HepG2 (cell line): Measurements from ENCODE around the gene SIK3. TPM values are rescaled to one million over a fixed set of nuclear protein-coding genes. Genes with fewer than 3 reads are reported as not detected.
A peak's percentile ranks its signal among the peaks of the same experiment; 100 is the strongest.

Experiments
- ARNT ChIP-seq: fragments of 450-650 bp; IDR thresholded peaks from 2 replicates; pipeline ENCODE4 v1.6.1; 2017
- DPF2 ChIP-seq: sonication (generic); formaldehyde crosslinking; IDR thresholded peaks from 2 replicates; pipeline ENCODE4 v1.4.0; 2020; ENCODE audit warnings: mild to moderate bottlenecking, low read depth, missing genetic modification reagents, borderline replicate concordance
- IKZF1 ChIP-seq: fragments of 450-650 bp; IDR thresholded peaks from 2 replicates; pipeline ENCODE4 v1.7.1; 2016
- IRF2 ChIP-seq: IDR thresholded peaks from 2 replicates; pipeline ENCODE4 v1.6.1; 2018; ENCODE audit warnings: missing genetic modification reagents, missing compliant biosample characterization
- KLF9 ChIP-seq: IDR thresholded peaks from 2 replicates; pipeline ENCODE4 v1.6.1; 2016; ENCODE audit warnings: low read depth
- NFIC ChIP-seq: IDR thresholded peaks from 2 replicates; pipeline ENCODE4 v1.6.1; 2012; ENCODE audit warnings: mild to moderate bottlenecking, low read length, inconsistent platforms
- NKX3-1 ChIP-seq: sonication (generic); formaldehyde crosslinking; IDR thresholded peaks from 2 replicates; pipeline ENCODE4 v1.5.0; 2020; ENCODE audit warnings: missing genetic modification reagents
- PITX1 ChIP-seq: sonication (generic); formaldehyde crosslinking; IDR thresholded peaks from 2 replicates; pipeline ENCODE4 v1.5.1; 2020; ENCODE audit warnings: mild to moderate bottlenecking, missing genetic modification reagents
- PPARG ChIP-seq: conservative IDR thresholded peaks from 2 replicates; pipeline ENCODE4 v1.6.1; 2016; ENCODE audit warnings: missing biosample characterization, missing genetic modification reagents
- SALL1 ChIP-seq: sonication (generic); formaldehyde crosslinking; IDR thresholded peaks from 2 replicates; pipeline ENCODE4 v1.8.0; 2022; ENCODE audit warnings: mild to moderate bottlenecking, missing genetic modification reagents
- SMAD9 ChIP-seq: sonication (generic); formaldehyde crosslinking; IDR thresholded peaks from 2 replicates; pipeline ENCODE4 v1.5.1; 2020; ENCODE audit warnings: mild to moderate bottlenecking, missing genetic modification reagents
- SMYD3 ChIP-seq: sonication (generic); formaldehyde crosslinking; IDR thresholded peaks from 2 replicates; pipeline ENCODE4 v1.8.1; 2023; ENCODE audit warnings: mild to moderate bottlenecking, missing genetic modification reagents
- ZC3H13 ChIP-seq: sonication (generic); formaldehyde crosslinking; IDR thresholded peaks from 2 replicates; pipeline ENCODE4 v1.8.1; 2023; ENCODE audit warnings: mild to moderate bottlenecking, missing genetic modification reagents, moderate library complexity
- ZNF251 ChIP-seq: sonication (generic); formaldehyde crosslinking; IDR thresholded peaks from 2 replicates; pipeline ENCODE4 v1.9.0; 2021; ENCODE audit warnings: mild to moderate bottlenecking, missing genetic modification reagents
- ZNF34 ChIP-seq: sonication (generic); formaldehyde crosslinking; IDR thresholded peaks from 2 replicates; pipeline ENCODE4 v1.4.0; 2020; ENCODE audit warnings: mild to moderate bottlenecking, missing genetic modification reagents, borderline replicate concordance
- ZNF367 ChIP-seq: sonication (generic); formaldehyde crosslinking; IDR thresholded peaks from 2 replicates; pipeline ENCODE4 v1.4.0; 2020; ENCODE audit warnings: missing genetic modification reagents, borderline replicate concordance
- ZNF512 ChIP-seq: sonication (generic); formaldehyde crosslinking; IDR thresholded peaks from 2 replicates; pipeline ENCODE4 v1.4.0; 2020; ENCODE audit warnings: mild to moderate bottlenecking, missing genetic modification reagents
- ZNF615 ChIP-seq: sonication (generic); formaldehyde crosslinking; IDR thresholded peaks from 2 replicates; pipeline ENCODE4 v1.5.0; 2020; ENCODE audit warnings: mild to moderate bottlenecking, missing genetic modification reagents, borderline replicate concordance
- ZNF619 ChIP-seq: sonication (generic); formaldehyde crosslinking; IDR thresholded peaks from 2 replicates; pipeline ENCODE4 v1.4.0; 2020; ENCODE audit warnings: mild to moderate bottlenecking, missing genetic modification reagents
- ZNF678 ChIP-seq: sonication (generic); formaldehyde crosslinking; IDR thresholded peaks from 2 replicates; pipeline ENCODE4 v1.4.0; 2020; ENCODE audit warnings: mild to moderate bottlenecking, missing genetic modification reagents
- ZNF775 ChIP-seq: sonication (generic); formaldehyde crosslinking; IDR thresholded peaks from 2 replicates; pipeline ENCODE4 v1.4.0; 2020; ENCODE audit warnings: missing genetic modification reagents, mild to moderate bottlenecking, moderate library complexity, borderline replicate concordance
- polyA plus RNA-seq, 8 experiments: library from polyadenylated mRNA; depleted of rRNA in 3 of 8; stranded (reverse) in 7 of 8; unstranded in 1 of 8; fragments of >200 nt; fragmentation: Illumina TruSeq in 4 of 8; extraction: Trizol in 4 of 8; gene quantifications; 2 replicates each; pipeline versions ENCODE4 v1.2.1 to v1.2.3, GENCODE V29; 2011 to 2016; ENCODE audit warnings: low read depth in 4 of 8, missing spikeins in 1 of 8, mixed read lengths in 1 of 8; ENCODE audit not compliant: insufficient read depth in 1 of 8
- total RNA-seq, 5 experiments: library from RNA; depleted of rRNA; stranded (reverse); fragments of >200 nt; fragmentation: Illumina TruSeq; extraction: Trizol; gene quantifications; 2 replicates each; pipeline ENCODE4 v1.2.3, GENCODE V29; 2016; ENCODE audit warnings: low read depth in 1 of 5
- TF ChIP-seq, protein P1 (sequence below): sonication (generic); formaldehyde crosslinking; IDR thresholded peaks from 2 replicates; pipeline ENCODE4 v1.8.0; 2022; ENCODE audit warnings: missing genetic modification reagents, low read depth, mild to moderate bottlenecking, borderline replicate concordance
- TF ChIP-seq, protein P2 (sequence below): IDR thresholded peaks from 2 replicates; pipeline ENCODE4 v1.6.1; 2012; ENCODE audit warnings: inconsistent platforms
- TF ChIP-seq, protein P3 (sequence below): IDR thresholded peaks from 2 replicates; pipeline ENCODE4 v1.6.1; 2018; ENCODE audit warnings: missing genetic modification reagents, mild to moderate bottlenecking, missing compliant biosample characterization

SIK3 gene
- total and polyA plus RNA-seq, 2 of the 13 experiments (the other 11 are each of a cell fraction or from before 2014, with no cell fraction given), result 5.7 to 9.8 TPM

DNA sequence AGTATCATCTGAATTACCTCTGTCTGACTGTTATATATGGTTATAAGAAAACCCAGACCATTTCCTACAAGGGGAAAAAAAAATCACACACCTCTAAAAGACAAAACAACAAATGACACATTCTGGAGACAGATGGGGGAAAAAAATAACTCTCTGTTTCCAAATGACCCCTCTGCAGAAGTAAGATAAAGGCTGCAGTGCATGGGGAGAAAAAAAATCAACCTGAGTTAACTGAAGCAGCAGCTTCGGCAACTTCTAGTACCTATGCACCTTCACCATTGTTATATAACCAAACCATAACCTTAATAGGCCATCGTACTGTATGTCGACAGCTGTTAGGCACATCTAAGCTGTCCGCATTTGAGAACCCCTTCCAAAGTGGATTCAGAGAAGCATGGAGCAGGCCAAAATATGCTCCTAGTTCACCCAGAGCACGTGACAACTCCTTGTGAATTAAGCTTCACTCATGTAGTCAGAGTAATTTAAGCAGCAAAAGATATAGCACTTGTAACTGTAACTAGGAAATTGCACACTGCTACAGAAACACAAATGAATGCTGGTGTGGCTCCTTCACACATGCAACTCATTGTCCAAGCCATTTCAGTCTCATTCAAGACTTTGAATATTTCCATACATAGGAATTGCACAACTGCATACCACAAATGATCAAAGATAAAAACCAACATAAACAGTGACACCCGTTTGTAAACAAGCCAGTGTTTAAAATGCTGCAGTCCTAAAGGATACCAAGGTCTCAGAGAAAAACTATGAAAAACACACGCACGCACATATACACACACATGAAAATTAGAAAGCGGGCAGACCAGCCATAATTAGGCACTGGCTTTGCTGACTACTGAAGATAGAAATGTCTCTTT, 2.7 kb downstream of the SIK3 start (continued):
- TF ChIP-seq ZNF615 (CRISPR knock-in tag) (no peak), PITX1 (CRISPR knock-in tag) (peak; percentile 44; the same call in 1 of the 2 replicates), KLF9 (CRISPR knock-in tag) (no peak), IKZF1 (no peak), SMYD3 (CRISPR knock-in tag) (no peak), ZC3H13 (no peak), ARNT (no peak), NFIC (peak; percentile 65; the same call in 1 of the 2 replicates), IRF2 (CRISPR knock-in tag) (no peak; the same call in 1 of the 2 replicates), SALL1 (CRISPR knock-in tag) (peak; percentile 58; the same call in 1 of the 2 replicates), ZNF775 (CRISPR knock-in tag) (no peak), ZNF34 (CRISPR knock-in tag) (no peak), DPF2 (CRISPR knock-in tag) (peak; percentile 78; the same call in 1 of the 2 replicates), ZNF619 (CRISPR knock-in tag) (no peak), PPARG (peak; percentile 61; the same call in 1 of the 2 replicates), NKX3-1 (CRISPR knock-in tag) (no peak), ZNF512 (no peak), ZNF251 (CRISPR knock-in tag) (no peak), ZNF367 (CRISPR knock-in tag) (no peak), ZNF678 (CRISPR knock-in tag) (no peak), SMAD9 (CRISPR knock-in tag) (no peak)
- TF ChIP-seq, protein P1, sequence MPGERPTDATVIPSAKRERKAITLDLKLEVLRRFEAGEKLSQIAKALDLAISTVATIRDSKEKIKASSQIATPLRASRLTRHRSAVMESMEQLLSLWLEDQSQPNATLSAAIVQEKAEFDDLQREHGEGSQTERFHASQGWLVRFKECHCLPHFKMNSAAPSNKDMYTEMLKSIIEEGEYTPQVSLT (CRISPR knock-in tag), result no peak
- TF ChIP-seq, protein P2, sequence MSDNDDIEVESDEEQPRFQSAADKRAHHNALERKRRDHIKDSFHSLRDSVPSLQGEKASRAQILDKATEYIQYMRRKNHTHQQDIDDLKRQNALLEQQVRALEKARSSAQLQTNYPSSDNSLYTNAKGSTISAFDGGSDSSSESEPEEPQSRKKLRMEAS, result no peak
- TF ChIP-seq, protein P3, sequence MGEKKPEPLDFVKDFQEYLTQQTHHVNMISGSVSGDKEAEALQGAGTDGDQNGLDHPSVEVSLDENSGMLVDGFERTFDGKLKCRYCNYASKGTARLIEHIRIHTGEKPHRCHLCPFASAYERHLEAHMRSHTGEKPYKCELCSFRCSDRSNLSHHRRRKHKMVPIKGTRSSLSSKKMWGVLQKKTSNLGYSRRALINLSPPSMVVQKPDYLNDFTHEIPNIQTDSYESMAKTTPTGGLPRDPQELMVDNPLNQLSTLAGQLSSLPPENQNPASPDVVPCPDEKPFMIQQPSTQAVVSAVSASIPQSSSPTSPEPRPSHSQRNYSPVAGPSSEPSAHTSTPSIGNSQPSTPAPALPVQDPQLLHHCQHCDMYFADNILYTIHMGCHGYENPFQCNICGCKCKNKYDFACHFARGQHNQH (CRISPR knock-in tag), result 0 out of 2 replicates have a peak, but pooled peaks have one; percentile 18
